Measurements from ENCODE around the gene GPR141. TPM values are rescaled to one million over a fixed set of nuclear protein-coding genes. Genes with fewer than 3 reads are reported as not detected.

GPR141 gene
- total RNA-seq, 4 donors from 2014 or later = 0.78 TPM; not detected in 2

GRCh38 chr7:37707754-37708485, 24.4 kb downstream of the GPR141 start:
- no peak for TF ChIP-seq POLR2A (IDR thresholded peaks at IDR 0.05)
- TF ChIP-seq CTCF (IDR thresholded peaks at IDR 0.05) = no peak
- Histone ChIP-seq H3K27ac (peak overlapping the region in 1 of 3 donors; percentile 16), H3K9me3 (no peaks in the 10 kb centered on the region), H3K4me1 (peaks cover 20 to 25% of the 10 kb centered on the region in 2 donors), H3K36me3 (no peaks in the 10 kb centered on the region), H3K4me3 (replicated peaks in 1 of 3) (no peak overlapping the region), H3K27me3 (no peaks in the 10 kb centered on the region)
- no peak for DNase-seq
- intact Hi-C loops (cut with DNase I) = no loop called here
- 53 to 58% methylated on average over 4 of the region's 4 CpGs for WGBS, 2 donors

GRCh38 chr7:37709631-37710509, 26.3 kb downstream of the GPR141 start:
- Histone ChIP-seq H3K27ac (no peak overlapping the region), H3K36me3 (no peaks in the 10 kb centered on the region), H3K4me1 (peaks cover 20 to 25% of the 10 kb centered on the region in 2 donors), H3K9me3 (no peaks in the 10 kb centered on the region), H3K4me3 (replicated peaks in 1 of 3) (no peak overlapping the region), H3K27me3 (no peaks in the 10 kb centered on the region)
- TF ChIP-seq CTCF (IDR thresholded peaks at IDR 0.05) (no peak), POLR2A (IDR thresholded peaks at IDR 0.05) (no peak)
- intact Hi-C loops (cut with DNase I) = no loop called here
- DNase-seq = no peak
- WGBS, 2 donors = 89 to 96% methylated on average over 5 of the region's 5 CpGs

GRCh38 chr7:37713613-37714012, 30.0 kb downstream of the GPR141 start:
- 83% methylated on average over 2 of the region's 2 CpGs for WGBS, 2 donors
- Histone ChIP-seq H3K27ac (no peak overlapping the region), H3K9me3 (no peaks in the 10 kb centered on the region), H3K27me3 (no peaks in the 10 kb centered on the region), H3K4me1 (peaks cover under 1% of the 10 kb centered on the region in 2 donors), H3K4me3 (replicated peaks in 1 of 3) (no peak overlapping the region), H3K36me3 (no peaks in the 10 kb centered on the region)
- no peak for TF ChIP-seq POLR2A (IDR thresholded peaks at IDR 0.05)
- no peak for TF ChIP-seq CTCF (IDR thresholded peaks at IDR 0.05)
- intact Hi-C loops (cut with DNase I) = no loop called here
- DNase-seq = no peak

GRCh38 chr7:37714606-37715005, 31.0 kb downstream of the GPR141 start:
- H3K4me1 ChIP-seq = peaks cover 5 to 6% of the 10 kb centered on the region in 2 donors
- no peak for DNase-seq
- intact Hi-C loops (cut with DNase I) = no loop called here
- no peak overlapping the region for H3K27ac ChIP-seq
- TF ChIP-seq POLR2A (IDR thresholded peaks at IDR 0.05) (no peak), CTCF (IDR thresholded peaks at IDR 0.05) (no peak)
- WGBS, 2 donors = 58 to 69% methylated on average over 2 of the region's 2 CpGs
- no peaks in the 10 kb centered on the region for H3K9me3 ChIP-seq
- no peaks in the 10 kb centered on the region for H3K36me3 ChIP-seq
- no peak overlapping the region for H3K4me3 ChIP-seq (replicated peaks in 1 of 3)
- H3K27me3 ChIP-seq = no peaks in the 10 kb centered on the region

GRCh38 chr7:37718585-37718984, 35.0 kb downstream of the GPR141 start:
- intact Hi-C loops (cut with DNase I) = no loop called here
- H3K27ac ChIP-seq = no peak overlapping the region
- H3K27me3 ChIP-seq = no peaks in the 10 kb centered on the region
- H3K4me1 ChIP-seq = peaks cover 5 to 6% of the 10 kb centered on the region in 2 donors
- H3K36me3 ChIP-seq = no peaks in the 10 kb centered on the region
- DNase-seq = no peak
- H3K4me3 ChIP-seq (replicated peaks in 1 of 3) = no peak overlapping the region
- no peak for TF ChIP-seq CTCF (IDR thresholded peaks at IDR 0.05)
- TF ChIP-seq POLR2A (IDR thresholded peaks at IDR 0.05) = no peak
- H3K9me3 ChIP-seq = no peaks in the 10 kb centered on the region
- WGBS, 2 donors = 42 to 52% methylated on average over 2 of the region's 2 CpGs
